GM19099 (cell line): ENCODE results near the gene ECHS1.

Experiments
- POLR2A ChIP-seq: IDR thresholded peaks from 3 replicates; pipeline ENCODE4 v1.6.1; 2011; ENCODE audit warnings: low read depth; ENCODE audit not compliant: insufficient read length; ENCODE audit errors: extremely low read depth

The ECHS1 gene

GRCh38 chr10:133344236-133344635 lies 28.9 kb downstream of the ECHS1 start:
- no peak for TF ChIP-seq POLR2A

DNA sequence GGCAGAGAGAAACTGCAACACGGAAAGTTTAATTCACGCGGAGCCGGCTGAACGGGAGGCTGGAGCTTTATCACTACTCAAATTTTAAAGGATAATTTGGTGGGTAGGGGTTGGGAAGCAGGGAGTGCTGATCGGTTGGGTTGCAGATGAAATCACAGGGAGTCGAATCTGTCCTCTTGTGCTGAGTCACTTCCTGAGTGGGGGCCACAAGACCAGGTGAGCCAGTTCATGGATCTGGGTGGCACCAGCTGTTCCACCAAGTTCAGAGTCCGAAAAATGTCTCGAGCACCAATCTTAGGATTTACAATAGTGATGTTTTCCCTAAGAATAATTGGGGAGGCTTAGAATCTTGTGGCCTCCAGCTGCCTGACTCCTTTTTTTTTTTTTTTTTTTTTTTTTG lies 29.6 kb downstream of the ECHS1 start:
- no peak for TF ChIP-seq POLR2A

DNA sequence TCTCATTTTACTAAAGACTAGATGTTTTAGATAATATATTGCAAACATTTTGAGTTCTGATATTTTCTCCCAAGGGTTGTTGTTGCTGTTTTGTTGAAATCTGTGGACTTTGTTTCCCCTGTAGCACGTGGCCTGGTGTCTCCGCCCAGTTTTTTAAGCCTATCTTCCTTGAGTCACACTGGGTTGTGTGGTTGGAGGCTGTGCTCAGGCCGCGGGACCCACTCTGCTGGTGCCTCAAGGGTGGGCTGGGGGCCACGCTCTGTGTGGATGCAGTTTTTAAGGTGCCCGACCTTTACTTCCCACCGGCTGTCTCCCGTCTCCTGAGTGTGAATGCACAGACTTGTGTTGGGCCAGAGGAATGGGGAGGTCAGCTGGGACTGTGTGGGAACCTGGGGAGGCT lies 30.2 kb downstream of the ECHS1 start:
- TF ChIP-seq POLR2A, result no peak

GRCh38 chr10:133341983-133342382 lies 31.2 kb downstream of the ECHS1 start:
- TF ChIP-seq POLR2A, result no peak

- TF ChIP-seq POLR2A, result no peak
Measured at GRCh38 chr10:133339708-133340380, 33.3 kb downstream of the ECHS1 start.

GRCh38 chr10:133338080-133339071 lies 34.8 kb downstream of the ECHS1 start:
- TF ChIP-seq POLR2A, result no peak

GRCh38 chr10:133337370-133337725 lies 35.8 kb downstream of the ECHS1 start:
- no peak for TF ChIP-seq POLR2A

DNA sequence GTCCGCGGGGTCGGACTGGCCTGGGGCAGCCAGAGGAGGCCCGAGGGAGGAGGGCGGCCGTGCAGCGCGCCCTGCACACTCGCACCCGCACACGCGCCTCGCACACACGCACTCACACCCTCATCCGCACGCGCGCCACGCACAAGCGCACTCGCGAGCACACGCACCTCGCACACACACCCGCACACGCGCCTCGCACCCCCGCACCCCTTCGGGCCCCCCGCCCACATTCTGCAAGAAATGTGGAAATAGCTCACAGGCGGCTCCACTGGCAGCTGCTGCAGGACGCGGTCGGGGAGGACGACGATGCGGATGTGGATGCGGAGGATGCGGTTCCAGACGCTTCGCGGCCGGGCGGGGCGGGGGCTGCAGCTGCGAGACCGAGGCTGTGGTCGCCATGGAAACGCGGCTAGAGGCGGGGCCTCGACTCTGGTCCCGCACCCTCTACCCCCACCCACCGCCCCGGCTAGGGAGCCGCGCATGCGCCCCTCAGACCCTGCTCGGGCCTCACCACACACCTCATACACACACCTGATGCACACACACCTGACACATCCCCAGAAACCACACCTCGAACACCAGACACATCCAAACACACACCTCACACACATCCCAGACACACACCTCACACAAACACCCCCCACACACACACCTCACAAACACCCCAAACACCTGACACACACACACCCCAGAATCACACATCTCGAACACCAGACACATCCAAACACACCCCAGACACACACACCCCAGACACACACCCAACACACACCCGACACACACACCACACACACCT lies 36.4 kb downstream of the ECHS1 start, which contains the start of gene CALY:
Gene CALY (minus strand): TSS at position 320 of the 793 bp plus-strand sequence. CDS start 7,907 bp downstream, outside the sequence.
- TF ChIP-seq POLR2A, result no peak

DNA sequence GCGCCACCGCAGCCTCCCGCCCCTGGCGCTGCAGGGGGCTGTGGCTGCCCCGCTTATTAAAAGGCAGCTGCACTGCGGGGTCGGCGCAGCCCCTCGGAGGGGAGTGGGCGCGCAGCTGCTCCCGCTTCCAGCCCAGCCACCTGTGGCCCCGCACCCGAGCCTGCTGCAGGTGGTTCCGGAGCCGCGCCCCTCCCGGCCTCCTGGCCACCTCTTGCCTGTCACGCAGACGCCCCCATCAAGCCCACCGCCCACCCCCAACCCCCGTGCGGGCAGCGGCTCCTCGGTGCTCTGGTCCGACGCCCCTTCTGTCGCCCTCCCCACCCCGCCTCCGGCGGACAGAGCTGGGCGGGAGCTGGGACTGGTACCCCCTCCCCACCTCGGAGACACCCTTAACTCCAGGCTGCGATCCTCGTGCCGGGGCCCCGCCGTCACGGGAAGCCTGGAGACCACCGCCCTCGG lies 37.0 kb downstream of the ECHS1 start:
- no peak for TF ChIP-seq POLR2A

DNA sequence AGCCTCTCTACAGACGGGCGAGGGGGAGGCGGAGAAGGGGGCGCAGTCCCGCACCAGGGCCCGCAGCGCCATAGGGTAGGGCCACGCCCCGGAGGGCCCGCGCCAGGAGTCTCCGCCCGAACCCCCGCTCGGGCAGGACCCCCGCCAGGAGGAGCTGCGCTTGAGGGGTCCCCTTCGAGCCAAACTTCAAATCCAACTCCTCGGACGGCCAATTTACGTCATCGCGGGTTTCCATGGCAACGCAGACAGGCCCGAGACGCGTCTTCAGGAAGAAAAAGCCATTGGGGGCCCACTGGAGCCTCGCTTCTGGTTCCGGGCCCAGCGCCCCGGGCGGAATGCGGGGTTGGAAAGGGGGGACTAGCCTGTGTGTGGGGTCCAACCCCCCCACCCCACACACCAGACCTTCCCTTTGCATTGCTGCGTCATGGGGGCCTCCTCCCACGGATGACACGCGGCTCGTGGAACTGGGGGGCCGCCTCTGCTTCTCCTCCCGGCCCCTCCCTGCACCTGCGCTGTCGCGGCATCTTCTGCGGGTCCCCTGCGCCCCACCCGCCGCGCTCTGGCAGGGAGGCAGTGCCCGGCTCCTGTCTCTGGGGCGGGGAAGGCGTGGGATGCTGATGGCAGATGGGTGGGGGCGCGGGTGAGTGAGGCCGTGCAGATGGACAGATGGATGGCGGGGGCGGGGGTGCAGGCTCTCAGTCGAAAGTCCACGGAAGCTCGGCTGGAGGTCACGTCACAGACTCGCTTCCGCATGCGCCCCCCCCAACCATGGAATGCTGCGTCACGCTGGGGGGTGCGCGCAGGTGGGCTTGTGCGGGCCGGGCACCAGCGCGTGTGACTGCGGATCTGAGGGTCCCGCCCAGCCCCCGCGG lies 37.7 kb downstream of the ECHS1 start:
- no peak for TF ChIP-seq POLR2A

DNA sequence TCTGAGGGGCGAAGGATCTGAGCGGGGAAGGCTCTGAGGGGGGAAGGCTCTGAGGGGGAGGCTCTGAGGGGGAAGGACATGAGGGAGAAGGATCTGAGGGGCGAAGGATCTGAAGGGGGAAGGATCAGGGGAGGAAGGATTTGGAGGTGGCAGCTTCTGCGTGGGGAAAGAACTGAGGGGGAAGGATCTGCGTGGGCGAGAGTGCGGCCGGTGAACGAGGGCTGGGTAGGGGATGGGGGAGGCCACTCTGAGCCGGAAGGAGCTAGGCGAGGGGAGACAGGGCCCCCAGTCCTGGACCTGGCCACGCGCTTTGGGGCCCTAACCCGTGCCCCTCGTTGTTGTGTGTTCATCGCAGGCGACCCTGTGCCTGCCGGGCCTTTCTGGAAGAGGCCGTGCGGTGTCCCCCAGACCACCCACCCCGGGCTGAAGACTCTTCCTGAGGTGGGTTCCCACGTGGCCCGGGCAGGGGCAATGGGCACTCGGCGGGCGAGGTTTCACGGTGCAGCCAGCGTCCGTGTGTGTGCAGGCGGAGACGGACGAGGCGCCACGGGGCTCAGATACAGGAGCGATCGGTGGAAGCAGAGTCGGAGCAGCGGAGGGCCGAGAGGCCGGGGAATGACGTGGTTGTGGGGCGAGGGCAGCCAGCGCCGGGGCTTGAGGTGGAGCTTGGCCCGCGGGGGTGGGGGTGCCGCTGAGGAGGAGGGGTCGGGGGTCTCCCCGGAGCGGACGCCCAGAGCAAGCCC lies 38.5 kb downstream of the ECHS1 start:
- no peak for TF ChIP-seq POLR2A

GRCh38 chr10:133332936-133333699 lies 40.0 kb downstream of the ECHS1 start:
- TF ChIP-seq POLR2A, result no peak

GRCh38 chr10:133329491-133330202 lies 43.5 kb downstream of the ECHS1 start:
- no peak for TF ChIP-seq POLR2A
